Measurements from ENCODE around the gene CIROP.

Gene CIROP

DNA sequence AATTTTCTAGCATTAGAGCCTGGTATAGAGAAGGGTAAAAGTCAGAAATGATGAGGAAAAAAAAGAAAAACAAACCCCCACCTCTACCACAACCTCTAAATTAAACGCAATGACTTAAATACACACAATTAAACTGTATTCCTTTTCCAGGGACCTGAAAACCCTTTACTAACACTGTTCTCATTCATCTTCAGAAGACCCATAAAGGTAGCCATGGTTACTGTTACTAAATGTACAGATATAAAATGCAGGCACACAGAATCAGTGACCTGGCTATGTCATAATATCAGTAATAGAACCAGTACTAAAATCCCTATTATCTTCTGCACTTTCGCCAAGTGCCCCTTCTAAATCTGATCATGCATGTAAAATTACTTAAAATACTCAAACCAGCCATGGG is 11.3 kb downstream of the CIROP start:
- DNase-seq (ENCODE audit: low read depth in 3 of 3): no peak

DNA sequence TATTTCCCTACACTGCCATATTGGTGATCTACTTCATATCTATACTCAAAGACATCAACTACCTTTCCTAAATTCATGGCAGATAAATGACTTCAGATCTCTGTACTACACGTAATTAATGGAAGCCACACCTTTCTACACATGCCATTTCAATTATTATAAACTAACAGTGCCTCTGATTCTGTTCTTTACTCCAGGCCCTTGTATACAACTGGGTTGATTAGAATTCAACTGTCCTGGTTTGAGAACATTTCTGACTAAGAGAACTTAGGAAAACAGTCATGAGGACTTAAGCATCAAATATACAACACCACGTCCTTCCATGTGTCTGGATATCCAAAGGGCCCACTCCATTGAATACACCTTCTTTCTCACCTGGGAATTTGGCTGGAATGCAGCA is 11.7 kb downstream of the CIROP start:
- DNase-seq (ENCODE audit: low read depth in 3 of 3): no peak

DNA sequence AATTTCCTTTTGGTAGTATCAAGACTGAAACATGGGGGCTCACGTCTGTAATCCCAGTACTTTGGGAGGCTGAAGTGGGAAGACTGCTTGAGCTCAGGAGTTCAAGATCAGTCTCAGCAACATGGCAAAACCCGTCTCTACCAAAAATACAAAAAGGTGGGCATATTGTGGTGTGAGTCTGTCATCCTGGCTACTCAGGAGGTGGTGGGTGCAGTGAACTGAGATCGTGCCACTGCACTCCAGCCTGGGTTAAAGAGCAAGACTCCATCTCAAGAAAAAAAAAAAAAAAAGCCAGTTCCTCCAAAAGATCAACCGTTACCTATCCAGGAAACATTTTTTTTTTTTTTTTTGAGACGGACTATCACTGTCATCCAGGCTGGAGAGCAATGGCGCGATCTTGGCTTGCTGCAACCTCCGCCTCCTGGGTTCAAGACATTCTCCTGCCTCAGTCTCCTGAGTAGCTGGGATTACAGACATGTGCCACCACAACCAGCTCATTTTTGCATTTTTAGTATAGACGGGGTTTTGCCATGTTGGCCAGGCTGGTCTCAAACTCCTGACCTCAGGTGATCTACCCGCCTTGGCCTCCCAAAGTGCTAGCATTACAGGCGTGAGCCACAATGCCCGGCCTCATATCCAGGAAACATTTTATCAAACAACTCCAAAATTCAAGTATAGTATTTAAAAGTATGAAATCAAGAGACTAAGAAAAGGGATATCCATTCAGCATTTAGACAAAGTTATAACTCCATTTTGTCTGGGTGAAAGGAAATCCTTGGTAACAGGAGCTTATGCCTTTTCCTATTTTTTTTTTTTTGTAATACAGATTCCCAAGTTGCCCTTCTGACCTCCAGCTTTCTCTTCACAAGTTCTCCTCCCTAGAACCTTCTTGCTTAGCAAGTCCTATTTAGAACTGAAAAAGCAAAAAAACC is 13.2 kb downstream of the CIROP start:
- DNase-seq (ENCODE audit: low read depth in 3 of 3): no peak

DNA sequence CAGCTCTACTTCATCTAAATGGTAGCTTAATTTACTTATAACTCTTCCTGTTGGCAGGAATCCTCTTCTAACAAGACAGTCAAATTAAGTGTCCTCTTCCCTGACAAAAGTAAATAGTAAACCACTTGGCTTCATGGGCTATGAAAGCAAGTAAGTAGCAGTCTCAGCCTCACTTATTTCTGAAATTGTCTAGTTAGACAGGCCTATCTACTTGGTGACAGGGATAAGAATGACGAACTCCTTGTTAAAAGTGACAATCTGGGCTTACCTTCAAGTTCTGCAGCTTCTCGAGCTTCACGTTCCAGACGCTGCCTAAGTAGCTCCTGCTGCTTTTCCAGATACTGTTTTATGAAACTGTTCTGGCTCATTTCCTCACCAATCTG is 14.5 kb downstream of the CIROP start:
- DNase-seq (ENCODE audit: low read depth in 3 of 3): no peak

DNA sequence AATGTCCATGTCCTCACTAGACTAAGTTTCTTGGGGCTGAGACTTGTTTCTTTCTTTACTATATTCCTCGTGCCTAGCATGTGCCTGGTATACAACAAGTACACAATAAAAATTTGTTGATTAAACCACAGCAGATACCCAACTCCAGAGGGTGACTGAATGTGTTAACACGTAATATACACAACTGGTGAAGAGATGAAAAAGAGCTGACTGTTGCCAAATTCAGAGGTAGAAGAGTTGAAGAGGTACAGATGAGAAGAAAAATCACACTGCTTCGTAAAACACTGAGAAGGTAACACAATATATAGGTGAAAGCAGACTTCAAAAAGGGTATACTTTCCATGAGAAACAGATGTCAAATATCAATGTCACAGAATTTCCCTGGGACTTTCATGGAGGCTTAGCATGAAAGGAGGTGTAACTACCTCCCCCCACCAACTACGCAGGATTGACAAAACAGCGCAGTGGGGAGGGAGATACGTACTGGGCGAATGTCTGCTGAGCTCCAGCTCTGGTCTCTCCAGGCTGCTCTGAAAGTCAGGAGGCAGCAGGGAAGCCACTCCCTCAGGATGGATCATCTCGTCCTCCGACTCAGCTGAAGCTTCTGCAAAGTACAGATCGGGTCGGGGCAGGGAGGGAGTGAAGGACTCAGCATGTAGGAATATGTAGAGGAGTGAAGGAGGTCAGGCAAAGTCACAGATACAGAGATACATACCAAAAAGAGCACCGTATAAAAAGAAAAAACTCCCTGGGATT is 15.1 kb downstream of the CIROP start:
- DNase-seq (ENCODE audit: low read depth in 3 of 3): no peak

DNA sequence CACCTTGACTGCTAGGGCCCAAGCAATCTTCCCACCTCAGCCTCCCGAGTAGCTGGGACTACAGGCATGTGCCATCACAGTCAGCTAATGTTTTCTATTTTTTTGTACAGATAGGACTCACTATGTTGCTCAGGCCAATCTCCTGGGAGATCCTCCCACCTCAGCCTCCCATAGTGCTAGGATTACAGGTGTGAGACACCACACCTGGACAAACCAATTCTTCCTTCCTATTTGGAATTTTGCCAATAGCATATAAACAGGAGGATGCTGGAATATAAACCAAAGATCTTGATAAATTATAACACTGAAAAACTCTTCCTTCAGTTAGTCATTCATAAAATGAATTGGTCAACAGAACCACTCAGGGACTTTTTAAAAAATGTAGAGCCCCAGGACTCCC is 18.2 kb downstream of the CIROP start:
- no peak for DNase-seq (ENCODE audit: low read depth in 3 of 3)

DNA sequence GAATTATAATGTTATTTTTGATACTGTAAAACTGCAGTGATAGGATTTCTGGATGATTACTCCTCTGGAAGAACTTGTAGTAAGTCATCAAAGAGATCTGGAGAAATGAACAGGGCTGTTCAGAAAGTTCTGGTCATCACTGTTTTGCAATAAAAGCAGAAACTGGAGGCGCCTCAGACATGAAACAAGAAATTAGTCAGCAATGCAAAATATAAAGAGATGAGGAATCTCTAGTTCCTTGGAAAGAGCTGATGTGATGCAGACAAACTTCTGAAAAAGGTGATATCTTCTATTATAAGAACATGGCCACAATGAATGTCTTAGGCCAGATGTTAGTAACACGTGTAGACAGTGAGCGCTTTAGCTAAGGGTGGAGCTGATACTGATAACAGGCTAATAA is 19.3 kb downstream of the CIROP start:
- no peak for DNase-seq (ENCODE audit: low read depth in 3 of 3)

DNA sequence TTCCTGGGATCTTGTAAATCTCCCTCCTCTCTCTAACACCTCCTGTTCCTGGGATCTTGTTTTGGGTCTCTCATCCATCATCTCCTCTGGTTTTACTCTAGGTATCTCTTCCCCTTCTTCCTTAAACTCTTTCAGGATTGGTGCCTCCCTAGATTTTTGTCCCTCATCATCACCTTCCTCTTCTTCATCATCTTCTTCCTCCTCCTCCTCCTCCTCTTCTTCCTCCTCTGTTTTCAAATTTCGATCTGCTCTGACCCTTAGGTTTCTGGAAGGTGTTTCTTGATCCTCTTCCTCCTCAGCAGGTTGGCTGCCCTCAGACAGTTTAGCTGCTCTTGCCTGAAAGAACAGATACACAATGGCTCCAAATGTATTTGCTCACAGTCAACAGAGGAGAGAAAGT is 24.3 kb downstream of the CIROP start:
- DNase-seq (ENCODE audit: low read depth in 3 of 3): no peak

DNA sequence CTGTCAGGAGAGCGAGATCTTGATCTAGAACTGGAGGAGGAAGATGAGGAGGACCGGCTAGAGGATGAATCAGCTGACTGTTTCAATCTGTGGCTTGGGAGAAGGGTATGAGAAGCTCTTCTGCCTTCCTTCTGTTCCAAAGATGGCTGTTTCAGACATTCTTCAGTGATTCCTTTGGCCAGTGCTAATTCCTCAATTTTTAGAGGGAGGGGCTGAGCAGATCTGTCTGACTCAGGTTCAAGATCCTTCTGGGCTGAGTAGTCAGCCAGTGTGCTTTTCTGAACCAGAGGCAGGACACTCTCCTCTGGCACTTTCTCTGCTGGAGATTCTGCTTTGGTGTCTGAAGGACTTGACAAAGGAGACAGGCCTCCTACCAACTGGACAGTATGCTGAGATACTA is 25.1 kb downstream of the CIROP start:
- DNase-seq (ENCODE audit: low read depth in 3 of 3): no peak

DNA sequence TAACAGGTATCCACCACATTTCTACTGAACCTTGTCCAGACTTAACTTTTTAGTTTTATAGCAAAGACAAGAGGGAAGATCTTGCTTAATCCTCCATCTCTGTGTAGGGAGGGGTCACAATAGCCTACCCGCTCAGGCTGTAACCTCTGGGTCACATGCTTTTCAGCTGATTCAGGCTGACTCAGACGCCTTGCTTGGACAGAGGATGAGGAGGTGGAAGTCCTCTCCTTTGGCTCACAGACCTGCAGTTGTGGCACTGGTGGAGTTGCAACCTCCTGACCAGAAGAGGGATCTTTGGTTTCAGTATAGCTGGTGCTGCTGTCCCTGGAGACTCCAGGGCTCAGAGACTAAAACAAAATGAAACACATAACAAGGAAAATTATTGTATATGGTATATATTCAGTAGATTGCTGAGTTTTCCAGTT is 26.1 kb downstream of the CIROP start:
- no peak for DNase-seq (ENCODE audit: low read depth in 3 of 3)

DNA sequence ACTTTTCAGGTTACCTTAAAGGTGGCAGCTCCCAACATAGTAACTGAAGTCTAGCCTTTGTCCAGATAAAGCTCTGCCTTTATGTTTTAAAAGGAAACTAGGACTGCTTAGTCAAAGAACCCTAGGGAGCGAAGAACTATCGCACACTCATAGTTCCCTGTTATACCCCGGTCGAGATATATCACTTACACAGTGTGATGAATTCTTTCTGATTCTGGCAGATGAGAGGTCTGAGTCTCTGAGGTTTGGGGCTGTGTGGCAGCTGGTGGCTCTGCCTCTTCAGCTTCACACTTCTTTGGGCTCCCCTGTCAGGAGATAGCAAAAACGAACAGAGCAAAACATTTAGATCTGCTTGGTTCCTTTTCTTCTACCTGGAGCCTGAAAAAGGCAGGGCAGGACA is 26.8 kb downstream of the CIROP start:
- DNase-seq (ENCODE audit: low read depth in 3 of 3): no peak

DNA sequence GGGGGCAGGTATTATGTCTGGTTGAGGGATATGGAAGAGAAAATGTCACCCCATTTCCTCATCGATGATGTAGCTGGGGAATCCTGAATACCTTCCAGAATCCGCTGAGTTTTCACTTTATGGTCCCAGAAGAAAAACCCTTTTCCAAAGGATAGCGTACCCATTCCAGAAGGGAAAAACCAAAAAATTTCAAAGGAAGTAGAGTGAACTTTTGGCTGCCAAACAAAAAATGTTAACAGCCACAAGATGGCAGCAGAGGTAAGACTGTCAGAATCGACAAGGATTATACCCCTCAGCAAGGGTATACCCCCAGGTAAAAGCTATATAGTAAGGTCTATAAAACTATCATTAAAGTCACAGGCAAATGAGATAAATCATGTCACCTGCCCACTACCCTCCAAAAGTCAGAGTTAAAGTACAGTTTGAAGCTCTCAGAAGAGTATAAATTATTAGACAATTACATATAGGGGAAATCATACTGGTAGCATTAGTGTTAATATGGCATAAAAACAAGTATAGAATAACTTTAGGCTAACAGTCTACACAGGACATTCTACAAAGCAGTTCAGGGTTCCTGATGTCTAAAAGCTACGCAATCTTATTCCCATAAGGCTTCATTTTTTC is 27.9 kb downstream of the CIROP start:
- DNase-seq (ENCODE audit: low read depth in 3 of 3): no peak

DNA sequence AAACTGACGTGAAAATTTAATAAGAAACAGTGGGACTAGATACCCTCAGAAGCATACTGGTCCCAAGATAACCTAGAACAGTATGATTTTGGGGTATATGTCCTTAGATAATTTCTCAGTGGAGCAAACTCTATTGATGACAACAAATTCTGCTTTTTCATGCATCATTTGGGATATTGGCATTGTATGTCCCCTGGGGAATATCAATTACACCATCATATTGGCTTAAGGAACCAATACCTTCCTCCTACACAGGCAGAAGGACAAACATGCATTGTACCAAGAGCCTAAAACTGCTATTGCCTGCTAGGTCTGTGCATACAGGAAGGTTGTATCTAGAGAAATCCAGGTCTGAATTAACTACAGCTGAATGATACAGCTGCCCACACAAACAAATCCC is 29.9 kb downstream of the CIROP start:
- DNase-seq (ENCODE audit: low read depth in 3 of 3): no peak

DNA sequence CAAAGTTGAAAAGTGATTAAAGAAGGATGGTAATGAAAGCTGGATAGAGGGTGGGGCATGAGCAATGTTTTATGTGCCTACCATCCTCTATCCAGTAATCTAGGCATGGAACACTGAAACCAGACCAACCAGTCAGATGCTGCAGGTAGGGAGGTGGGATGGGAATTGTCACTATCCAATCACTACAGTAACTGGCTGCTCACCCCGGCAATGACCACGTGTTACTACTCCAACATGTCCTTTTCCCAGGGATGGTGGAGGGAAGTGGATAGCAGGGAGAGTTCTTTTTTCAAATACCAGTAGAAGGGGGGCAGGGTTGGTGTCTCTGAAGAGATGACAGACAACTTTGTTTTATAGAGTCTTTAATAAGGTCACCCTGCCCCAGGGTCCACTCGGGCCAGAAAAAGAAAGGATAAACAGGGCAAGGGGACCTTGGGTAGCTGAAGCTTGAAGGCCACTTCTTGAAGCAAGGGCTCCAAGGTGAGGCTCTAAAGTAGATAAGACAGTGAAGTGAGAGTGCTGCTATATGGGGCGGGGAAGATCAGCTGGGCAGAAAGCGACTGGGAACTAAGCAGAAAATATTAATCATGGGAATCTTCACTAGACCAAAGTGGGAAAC is 32.8 kb downstream of the CIROP start:
- DNase-seq (ENCODE audit: low read depth in 3 of 3): no peak

DNA sequence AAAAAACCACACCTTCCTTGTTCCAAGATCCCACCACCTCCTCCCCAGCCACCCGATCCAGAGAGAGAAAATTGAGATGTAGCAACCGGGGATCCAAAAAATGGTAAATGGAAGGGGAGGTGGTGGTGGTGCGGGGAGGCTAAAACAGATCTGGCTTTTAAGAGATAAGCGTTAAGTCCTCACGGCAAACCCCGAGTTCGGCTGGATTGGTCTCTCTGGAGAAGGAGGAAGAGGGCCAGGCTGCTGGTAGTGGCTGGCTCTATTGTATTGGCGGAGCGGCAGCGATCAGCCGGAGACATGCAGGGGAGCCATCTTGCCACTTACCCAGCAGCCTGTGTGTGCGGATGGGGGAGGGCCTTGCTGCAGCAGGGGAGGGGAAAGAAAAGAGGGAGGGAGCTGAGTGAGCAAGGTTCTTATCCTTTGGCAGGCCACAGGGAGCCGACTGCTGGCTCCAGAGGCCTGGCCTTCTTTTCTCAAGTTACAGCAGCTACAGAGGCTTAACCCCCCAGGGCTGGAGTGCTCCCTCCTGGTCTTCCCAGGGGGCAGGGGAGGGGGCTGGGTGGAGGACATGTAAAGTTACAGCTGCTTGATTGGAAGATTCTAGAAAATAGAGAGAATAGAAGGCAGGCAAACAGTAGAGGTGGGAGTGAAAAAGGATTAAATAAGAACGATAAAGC is 33.4 kb downstream of the CIROP start:
- DNase-seq (ENCODE audit: low read depth in 3 of 3): peak; percentile 58 to 72 (median 72)

DNA sequence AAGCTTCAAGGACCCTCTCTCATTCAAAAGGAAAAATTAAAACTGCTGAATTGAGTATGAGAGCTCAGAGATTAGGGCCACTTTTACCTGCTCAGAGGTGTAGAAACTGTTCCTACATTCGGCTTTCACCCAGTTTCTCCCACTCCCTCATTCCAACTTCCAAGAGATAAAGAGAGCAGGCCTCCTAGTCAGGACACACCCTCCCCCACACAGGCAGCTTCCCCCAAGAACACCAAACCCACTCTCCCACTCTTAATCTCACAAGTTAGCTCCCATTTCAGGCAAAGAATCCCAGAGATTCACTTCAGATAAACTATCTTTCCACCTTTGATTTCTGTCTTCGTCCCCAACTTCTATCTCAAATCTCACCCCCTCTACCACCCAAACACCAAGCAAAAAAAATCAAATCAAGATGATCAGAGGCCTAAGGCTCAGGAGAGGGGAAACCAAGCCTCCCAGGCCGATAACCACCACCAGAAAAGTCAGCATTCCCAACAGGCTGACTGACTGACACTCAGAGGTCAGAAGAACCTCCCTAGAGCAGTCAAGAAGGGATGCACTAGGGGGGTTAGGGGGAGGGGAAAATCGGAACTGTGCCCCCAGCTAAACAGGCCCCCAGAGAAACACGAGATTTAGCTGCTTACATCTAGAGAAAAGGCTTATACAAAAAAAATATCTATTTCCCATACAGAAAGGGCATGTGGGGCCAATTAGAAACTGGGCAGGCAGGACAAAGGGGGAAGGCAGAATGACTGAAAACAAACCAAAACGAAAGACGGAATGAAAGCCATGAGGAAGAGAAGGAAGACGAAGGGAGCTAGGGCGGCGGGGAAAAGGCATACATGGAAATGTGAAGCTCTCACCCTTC is 34.3 kb downstream of the CIROP start:
- DNase-seq (ENCODE audit: low read depth in 3 of 3): no peak

DNA sequence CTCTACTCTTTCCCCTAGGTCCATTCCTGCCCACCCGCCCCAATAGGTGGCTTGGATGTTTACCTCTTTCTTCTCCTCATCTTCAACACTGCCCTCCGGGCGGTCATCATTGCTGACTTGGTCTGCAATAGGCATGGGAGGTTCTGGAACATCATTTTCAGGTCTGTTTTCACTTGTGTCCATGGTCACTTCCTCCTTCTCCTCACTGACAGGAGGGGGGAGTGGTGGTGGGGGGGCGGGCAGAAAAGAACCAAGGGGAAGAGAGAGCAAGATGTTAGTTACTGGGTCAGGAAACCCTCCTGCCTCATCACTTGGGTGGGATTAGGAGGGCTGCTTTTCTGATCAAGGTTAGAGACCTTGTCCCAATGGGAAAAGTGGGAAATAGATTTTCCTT is 35.4 kb downstream of the CIROP start:
- DNase-seq (ENCODE audit: low read depth in 3 of 3): no peak

DNA sequence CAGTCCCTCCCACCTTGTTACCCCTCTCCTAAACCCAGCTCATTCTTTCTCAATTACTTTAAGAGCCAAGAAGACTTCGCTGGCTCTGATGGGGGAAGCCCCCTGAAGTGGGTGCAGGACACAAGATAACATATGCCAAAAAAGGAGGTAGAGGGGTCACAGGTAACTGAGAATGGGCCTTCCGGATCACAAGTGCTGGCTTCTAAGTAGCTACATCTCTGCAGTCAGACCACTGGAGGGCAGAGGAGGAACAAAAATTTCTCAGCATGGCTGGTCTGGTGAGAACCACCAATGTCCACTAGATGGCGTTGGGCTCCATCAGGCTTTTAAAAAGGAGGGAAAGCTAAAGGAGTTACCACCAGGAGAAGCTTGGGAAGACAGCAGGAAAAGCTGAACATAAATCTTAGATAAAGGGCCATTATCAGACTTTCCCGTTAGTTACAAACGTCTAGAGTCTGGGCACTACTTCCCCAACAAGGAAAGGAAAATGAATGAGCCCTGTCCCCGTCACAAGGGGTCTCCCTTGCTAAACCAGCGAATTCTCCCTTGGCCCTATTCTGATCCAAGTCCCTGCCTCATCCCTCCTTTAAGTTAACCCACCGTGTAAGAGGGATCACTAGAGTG is 35.9 kb downstream of the CIROP start:
- DNase-seq (ENCODE audit: low read depth in 3 of 3): peak; percentile 46 to 64 (median 47)

DNA sequence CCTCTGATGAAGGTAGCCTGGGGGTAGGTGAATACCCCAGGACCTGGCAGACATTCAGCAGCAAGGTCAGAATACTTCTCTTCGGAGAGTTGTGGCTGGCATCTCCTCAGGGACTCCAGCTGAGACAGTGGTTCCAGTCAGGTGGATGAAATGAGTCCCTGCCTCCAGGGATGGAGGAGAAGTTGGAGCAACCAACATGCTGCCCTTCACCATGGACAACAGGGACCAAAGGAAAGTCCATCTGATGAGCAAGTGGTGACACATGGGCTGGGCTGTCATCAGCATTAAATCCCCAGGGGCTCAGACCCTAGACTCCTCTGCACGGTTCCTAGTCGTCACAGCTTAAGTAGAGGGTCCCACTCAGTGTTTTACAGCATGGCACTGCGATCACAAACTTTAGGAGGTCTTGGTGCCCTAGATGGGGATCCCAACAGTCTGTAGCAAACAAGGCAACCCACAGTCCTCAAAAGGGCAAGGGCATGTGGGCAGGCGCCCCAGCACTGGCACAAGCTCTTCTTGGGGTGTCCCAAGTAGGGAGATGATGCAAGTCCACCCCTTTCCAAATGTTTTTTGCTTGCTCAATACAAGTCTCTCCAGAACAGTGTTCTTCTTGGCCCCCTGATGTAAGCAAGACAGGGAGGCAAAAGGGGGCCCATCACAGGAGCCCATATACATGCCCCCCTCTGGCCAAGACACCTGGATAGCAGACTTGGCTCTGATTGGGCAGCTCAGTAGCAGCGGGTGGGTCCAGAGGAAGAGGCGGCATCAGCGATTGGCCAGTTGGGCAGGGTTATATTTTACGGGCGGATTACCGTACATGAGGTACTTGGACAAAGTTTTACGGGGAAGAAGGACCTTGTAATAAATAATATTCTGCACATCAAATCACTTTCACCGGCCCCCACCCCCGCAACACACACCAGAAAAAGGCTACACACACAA is 36.7 kb downstream of the CIROP start:
- no peak for DNase-seq (ENCODE audit: low read depth in 3 of 3)

Data from stimulated activated CD4-positive, alpha-beta T cell treated with anti-CD3 and anti-CD28 coated beads, TNF-alpha, amount 100 ng/mL, for 48 hours (primary cell).